HFF-Myc (cell line): ENCODE results near the gene CIPC.

Source experiments
- DNase-seq: peaks from one replicate; pipeline ENCODE4 v3.0.0-alpha.2; 2011; ENCODE audit warnings: low read depth; ENCODE audit errors: extremely low read depth
- H3K4me3 ChIP-seq: replicated peaks from 2 replicates; pipeline ENCODE4 v1.5.1; 2011; ENCODE audit warnings: low read depth, mild to moderate bottlenecking, control low read depth, low read length
- CTCF ChIP-seq: IDR thresholded peaks from 2 replicates; pipeline ENCODE4 v1.5.1; 2012; ENCODE audit warnings: mild to moderate bottlenecking, low read depth, low read length, control low read depth; ENCODE audit errors: missing control alignments

The CIPC gene

DNA sequence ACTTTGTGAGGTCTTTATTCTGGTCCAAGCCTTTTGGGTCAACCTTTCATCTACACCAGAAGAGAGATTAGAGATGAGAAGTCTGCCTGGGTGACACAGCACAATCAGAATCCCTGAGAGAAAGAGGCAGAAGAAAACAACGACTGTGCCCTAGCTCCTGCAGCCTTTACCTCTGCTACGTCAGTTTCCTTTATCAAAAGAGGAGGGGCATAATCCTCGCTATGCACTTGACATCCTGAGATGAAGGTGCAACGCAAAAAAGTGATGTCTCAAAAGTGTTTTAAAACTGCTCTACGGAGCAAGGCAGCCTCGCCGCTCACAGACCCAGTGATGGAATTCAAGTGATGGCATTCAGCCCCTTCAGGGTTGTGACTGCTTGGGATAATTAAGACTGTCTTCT is 21.8 kb downstream of the CIPC start:
- H3K4me3 ChIP-seq = no peak overlapping the region
- no peak for DNase-seq
- TF ChIP-seq CTCF = no peak

DNA sequence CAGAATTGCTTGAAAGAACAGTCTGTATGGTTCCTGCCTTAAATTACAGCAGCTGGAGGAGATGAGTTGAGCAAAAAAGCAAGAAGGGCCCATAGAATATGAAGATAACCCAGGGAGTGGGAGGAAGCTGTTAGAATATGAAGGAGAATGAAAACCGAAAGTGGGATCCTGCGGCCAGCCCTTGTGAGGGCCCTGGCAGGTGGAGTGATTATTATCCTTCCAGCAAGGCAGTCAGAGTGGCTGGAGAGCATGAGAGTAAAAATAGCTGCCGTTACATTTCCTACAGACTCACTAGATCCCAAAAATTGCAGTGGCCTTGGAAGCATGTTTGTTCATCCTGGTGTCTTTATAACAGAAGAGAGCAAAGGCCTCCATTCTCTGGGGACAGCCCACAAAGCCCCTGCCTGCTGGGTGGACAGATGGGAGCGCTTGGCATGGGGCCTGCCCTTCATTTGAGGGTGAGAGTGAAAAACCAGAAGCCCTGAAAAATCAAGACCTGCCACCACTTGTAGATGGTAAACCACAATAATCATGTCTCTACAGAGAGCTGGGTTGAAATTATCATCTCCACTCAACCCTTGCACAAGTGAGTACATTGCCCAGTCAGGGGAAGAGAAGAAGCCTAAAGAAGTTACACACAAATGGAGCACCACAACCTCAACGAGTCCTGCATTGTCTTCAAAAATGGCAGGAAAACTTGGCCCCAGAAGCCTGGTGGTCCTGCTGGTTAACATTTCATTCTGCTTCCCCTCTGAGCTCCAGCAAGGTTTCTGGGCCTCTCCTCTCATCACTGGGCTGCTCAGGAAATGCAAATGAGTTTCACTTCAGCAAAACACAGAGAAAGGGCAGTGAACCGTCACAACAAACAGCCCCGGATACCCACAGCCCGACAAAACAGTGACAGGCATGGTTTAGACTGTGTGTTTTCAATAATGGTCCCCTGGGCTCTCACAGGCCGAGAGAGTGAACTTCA is 23.0 kb downstream of the CIPC start:
- no peak for TF ChIP-seq CTCF

DNA sequence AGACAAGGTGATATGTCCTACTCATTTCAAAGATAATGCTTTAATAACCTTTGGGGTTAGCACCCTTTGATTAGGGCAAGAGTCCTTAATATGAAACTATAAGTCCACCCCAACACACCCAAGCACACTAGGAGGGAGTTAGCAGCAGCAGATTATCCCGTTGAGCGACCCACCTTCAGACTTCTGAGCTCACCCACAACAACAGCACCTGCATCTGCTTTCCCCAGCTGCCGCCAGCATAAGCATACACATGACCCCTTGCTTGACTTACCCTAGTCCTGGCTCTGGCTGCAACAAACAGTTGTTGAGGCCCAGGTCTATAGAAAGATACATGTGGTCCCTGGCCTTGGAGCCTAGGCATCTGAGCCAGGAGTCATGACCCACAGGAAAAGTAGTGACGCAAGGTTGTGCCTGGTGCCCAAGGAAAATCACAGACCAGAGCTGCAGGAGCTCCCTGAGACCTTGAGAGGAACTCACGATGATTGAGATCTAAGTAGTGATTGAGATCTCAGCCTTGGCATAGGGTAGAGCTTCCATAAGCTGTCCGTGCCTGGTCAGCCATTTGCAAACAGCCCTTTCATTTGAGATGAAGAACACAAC is 24.6 kb downstream of the CIPC start:
- TF ChIP-seq CTCF = no peak
- H3K4me3 ChIP-seq = no peak overlapping the region
- no peak for DNase-seq

More for the DNA sequence above, 23.0 kb downstream of the CIPC start:
- H3K4me3 ChIP-seq = no peak overlapping the region
- DNase-seq = no peak

DNA sequence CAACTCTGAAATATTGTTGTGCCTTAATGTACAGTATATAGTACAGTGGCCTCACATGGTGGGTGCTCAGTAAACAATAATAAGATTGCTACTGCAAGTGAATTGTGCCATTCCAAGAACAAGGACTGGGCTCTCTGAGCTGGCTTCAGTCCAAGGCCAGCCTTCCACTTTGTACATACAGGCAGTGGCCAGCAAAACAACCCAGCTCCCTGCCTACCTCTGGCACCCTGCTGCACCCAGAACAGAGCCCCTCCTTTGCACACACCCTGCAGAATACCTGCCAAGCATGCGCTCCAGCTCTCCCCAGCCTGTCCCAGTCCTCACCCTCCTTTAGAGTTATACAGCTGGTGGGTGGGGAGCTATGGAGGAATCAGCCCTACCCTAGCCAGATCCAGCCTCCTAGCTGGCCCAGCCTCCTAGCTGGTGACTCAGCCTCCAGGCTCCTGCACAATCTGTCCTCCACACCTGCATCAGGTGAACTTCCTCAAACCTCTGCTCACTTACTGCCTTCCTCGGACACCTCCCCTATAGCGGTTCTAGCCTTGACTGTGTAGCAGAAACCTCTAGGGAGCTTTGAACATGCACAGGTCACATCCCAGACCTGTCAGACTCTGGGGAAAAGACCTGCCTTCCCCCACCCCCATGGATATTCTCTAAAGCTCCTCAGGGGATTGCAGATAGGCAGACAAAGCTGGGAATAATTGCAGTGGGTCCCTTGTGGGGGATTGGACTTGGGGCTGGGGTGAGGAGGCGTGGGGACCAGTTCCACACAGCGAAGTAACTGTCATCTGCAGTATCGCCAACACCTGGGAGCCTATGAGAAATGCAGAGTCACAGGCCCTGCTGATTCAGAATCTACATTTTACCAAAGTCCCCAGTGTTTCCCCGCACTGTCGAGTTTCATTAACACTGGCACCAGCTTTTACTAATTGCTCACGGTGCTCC is 25.6 kb downstream of the CIPC start:
- TF ChIP-seq CTCF = no peak

DNA sequence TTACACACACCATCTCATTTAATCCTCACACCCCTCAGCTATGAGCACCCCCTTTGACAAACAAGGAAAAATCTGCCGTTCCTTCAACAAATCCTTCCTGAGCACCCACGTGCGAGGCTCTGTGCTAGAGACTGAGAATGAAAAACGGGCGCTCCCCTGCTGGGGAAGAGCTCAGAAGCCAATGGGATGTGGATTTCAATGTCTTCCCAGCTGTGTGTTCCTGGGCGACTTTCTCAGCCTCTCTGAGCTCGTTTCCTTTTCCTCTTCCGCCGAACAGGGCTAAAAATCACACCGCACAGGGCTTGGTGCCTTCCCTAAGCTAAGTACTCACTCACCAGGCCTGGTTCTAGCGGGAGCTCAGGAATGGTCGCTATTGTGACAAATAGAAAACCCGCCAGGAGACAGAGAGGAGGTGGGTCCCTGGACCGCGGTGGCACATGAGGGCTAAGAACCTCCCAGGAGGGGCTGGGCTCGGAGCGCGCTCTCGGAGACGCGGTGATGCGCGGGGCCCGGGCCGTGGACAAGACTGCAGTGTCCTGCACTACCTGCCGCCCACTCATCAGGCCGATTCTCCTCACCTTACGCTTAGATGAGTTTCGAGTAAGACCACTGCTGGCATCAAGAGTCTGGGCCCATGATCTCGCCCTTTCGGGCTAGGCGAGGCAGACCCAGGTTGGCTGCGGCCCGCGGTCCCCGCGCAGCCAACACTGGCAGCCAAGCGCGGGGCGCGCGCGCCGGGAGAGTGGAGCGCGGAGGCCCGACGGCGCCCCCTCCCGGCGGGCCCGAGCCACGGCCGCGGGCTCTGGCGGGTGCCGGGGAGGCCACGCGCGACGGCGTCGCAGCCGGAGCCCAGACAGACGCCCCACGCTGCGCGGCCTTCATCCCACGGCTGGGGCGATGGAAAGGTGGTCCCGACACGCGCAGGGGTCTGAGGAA is 26.6 kb downstream of the CIPC start:
- no peak for DNase-seq
- no peak for TF ChIP-seq CTCF
- peak overlapping the region; percentile 38 for H3K4me3 ChIP-seq

More for the DNA sequence above, 25.6 kb downstream of the CIPC start:
- no peak for DNase-seq
- H3K4me3 ChIP-seq = no peak overlapping the region

DNA sequence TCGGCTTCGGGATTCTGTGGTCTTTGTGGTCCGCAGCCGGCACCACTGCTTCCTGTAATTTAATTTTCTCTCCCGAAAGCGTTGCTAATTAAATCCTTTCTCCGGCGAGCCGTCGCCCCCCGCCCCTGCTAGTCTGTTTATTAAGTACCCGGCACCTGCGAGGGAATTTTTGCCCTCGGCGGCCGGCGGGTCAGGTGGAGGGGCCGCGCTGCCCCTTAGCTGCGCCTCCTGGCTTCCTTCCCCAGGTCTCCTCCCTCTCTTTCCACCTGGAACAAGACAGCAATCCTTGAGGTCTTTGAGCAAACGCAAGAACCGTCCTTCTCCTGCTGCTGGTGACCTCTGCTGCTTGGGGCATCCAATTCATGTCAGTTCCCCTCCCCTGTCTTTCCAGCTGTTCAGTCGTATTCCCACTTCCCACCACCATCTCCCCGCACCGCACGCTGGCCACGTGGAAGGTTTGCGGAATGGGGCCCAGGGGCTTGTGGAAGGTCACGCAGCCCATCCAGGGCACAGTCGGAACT is 27.3 kb downstream of the CIPC start:
- H3K4me3 ChIP-seq = no peak overlapping the region
- TF ChIP-seq CTCF = no peak

More for the DNA sequence above, 27.3 kb downstream of the CIPC start:
- DNase-seq = no peak
